Breast epithelium (tissue), 3 donors: Measurements from ENCODE around the gene CENPS.

Source experiments
- CTCF ChIP-seq, 3 donors: fragments of 450-650 bp; IDR thresholded peaks; one replicate each; pipeline ENCODE4 v1.5.1; 2016 to 2017; ENCODE audit warnings: antibody characterized with exemption in 3 of 3, mild to moderate bottlenecking in 3 of 3, moderate library complexity in 3 of 3
- POLR2AphosphoS5 ChIP-seq, 3 donors: sonication (generic); formaldehyde crosslinking; IDR thresholded peaks; one replicate each; pipeline ENCODE4 v1.6.1; 2017; ENCODE audit warnings: antibody characterized with exemption in 3 of 3

GRCh38 chr1:10401281-10401680 is 29.0 kb upstream of the CENPS start:
- TF ChIP-seq CTCF (IDR thresholded peaks at IDR 0.05) (no peak), POLR2AphosphoS5 (IDR thresholded peaks at IDR 0.05) (no peak)
